ENCODE measurements around the gene MRPL43. TPM values are rescaled to one million over a fixed set of nuclear protein-coding genes. Genes with fewer than 3 reads are reported as not detected.

Gene MRPL43
- total RNA-seq, 1 donor from 2014 or later: 41.2 TPM

GRCh38 chr10:100998183-100998990, 11.1 kb upstream of the MRPL43 start:
- H3K9me3 ChIP-seq (ENCODE audit: control insufficient read depth in 3 of 3, low read length in 3 of 3): no peaks in the 10 kb centered on the region
- peaks cover 42 to 58% (median 47%) of the 10 kb centered on the region in 3 donors for H3K4me1 ChIP-seq (ENCODE audit: control insufficient read depth in 3 of 3, insufficient read depth in 3 of 3, low read length in 3 of 3)
- peaks cover 16% of the 10 kb centered on the region in 3 donors for H3K36me3 ChIP-seq (ENCODE audit: control insufficient read depth in 3 of 3, insufficient read depth in 3 of 3, low read length in 3 of 3)
- peak overlapping the region; percentile 95 for H3K27ac ChIP-seq (ENCODE audit: low read depth, low read length)
- peak overlapping the region; percentile 86 to 98 (median 87) for H3K9ac ChIP-seq (ENCODE audit: low read depth in 1 of 3, low read length in 3 of 3)
- peak overlapping the region; percentile 72 to 86 (median 84) for H3K4me3 ChIP-seq (ENCODE audit: low read length in 3 of 3)
- no peaks in the 10 kb centered on the region for H3K27me3 ChIP-seq (ENCODE audit: control insufficient read depth in 3 of 3, insufficient read depth in 3 of 3, low read length in 3 of 3)

GRCh38 chr10:100997360-100998182, 10.3 kb upstream of the MRPL43 start:
- H3K36me3 ChIP-seq (ENCODE audit: control insufficient read depth in 3 of 3, insufficient read depth in 3 of 3, low read length in 3 of 3): peaks cover 10 to 13% (median 11%) of the 10 kb centered on the region in 3 donors
- peak overlapping the region; percentile 86 to 98 (median 87) for H3K9ac ChIP-seq (ENCODE audit: low read depth in 1 of 3, low read length in 3 of 3)
- peak overlapping the region; percentile 72 to 86 (median 84) for H3K4me3 ChIP-seq (ENCODE audit: low read length in 3 of 3)
- no peaks in the 10 kb centered on the region for H3K27me3 ChIP-seq (ENCODE audit: control insufficient read depth in 3 of 3, insufficient read depth in 3 of 3, low read length in 3 of 3)
- H3K4me1 ChIP-seq (ENCODE audit: control insufficient read depth in 3 of 3, insufficient read depth in 3 of 3, low read length in 3 of 3): peaks cover 34 to 51% (median 39%) of the 10 kb centered on the region in 3 donors
- peak overlapping the region; percentile 95 for H3K27ac ChIP-seq (ENCODE audit: low read depth, low read length)
- no peaks in the 10 kb centered on the region for H3K9me3 ChIP-seq (ENCODE audit: control insufficient read depth in 3 of 3, low read length in 3 of 3)

- H3K36me3 ChIP-seq (ENCODE audit: control insufficient read depth in 3 of 3, insufficient read depth in 3 of 3, low read length in 3 of 3): peaks cover 8 to 12% (median 10%) of the 10 kb centered on the region in 3 donors
- H3K9me3 ChIP-seq (ENCODE audit: control insufficient read depth in 3 of 3, low read length in 3 of 3): no peaks in the 10 kb centered on the region
- peak overlapping the region; percentile 72 to 86 (median 84) for H3K4me3 ChIP-seq (ENCODE audit: low read length in 3 of 3)
- H3K4me1 ChIP-seq (ENCODE audit: control insufficient read depth in 3 of 3, insufficient read depth in 3 of 3, low read length in 3 of 3): peaks cover 27 to 43% (median 32%) of the 10 kb centered on the region in 3 donors
- H3K9ac ChIP-seq (ENCODE audit: low read depth in 1 of 3, low read length in 3 of 3): peak overlapping the region; percentile 86 to 98 (median 87)
- peak overlapping the region; percentile 95 for H3K27ac ChIP-seq (ENCODE audit: low read depth, low read length)
- no peaks in the 10 kb centered on the region for H3K27me3 ChIP-seq (ENCODE audit: control insufficient read depth in 3 of 3, insufficient read depth in 3 of 3, low read length in 3 of 3)
Measured at GRCh38 chr10:100996678-100997359, 9.5 kb upstream of the MRPL43 start.

- Histone ChIP-seq H3K9ac (ENCODE audit: low read depth in 1 of 3, low read length in 3 of 3) (no peak overlapping the region), H3K27ac (ENCODE audit: low read depth, low read length) (no peak overlapping the region), H3K27me3 (ENCODE audit: control insufficient read depth in 3 of 3, insufficient read depth in 3 of 3, low read length in 3 of 3) (no peaks in the 10 kb centered on the region), H3K4me3 (ENCODE audit: low read length in 3 of 3) (no peak overlapping the region), H3K9me3 (ENCODE audit: control insufficient read depth in 3 of 3, low read length in 3 of 3) (no peaks in the 10 kb centered on the region), H3K36me3 (ENCODE audit: control insufficient read depth in 3 of 3, insufficient read depth in 3 of 3, low read length in 3 of 3) (peaks cover 21 to 26% (median 24%) of the 10 kb centered on the region in 3 donors), H3K4me1 (ENCODE audit: control insufficient read depth in 3 of 3, insufficient read depth in 3 of 3, low read length in 3 of 3) (peaks cover 15 to 31% (median 22%) of the 10 kb centered on the region in 3 donors)
Measured at GRCh38 chr10:100995181-100995580, 7.9 kb upstream of the MRPL43 start.

GRCh38 chr10:100993986-100994708, 6.8 kb upstream of the MRPL43 start:
- Histone ChIP-seq H3K9ac (ENCODE audit: low read depth in 1 of 3, low read length in 3 of 3) (peak overlapping the region in 1 of 3 donors; percentile 25), H3K4me3 (ENCODE audit: low read length in 3 of 3) (no peak overlapping the region), H3K36me3 (ENCODE audit: control insufficient read depth in 3 of 3, insufficient read depth in 3 of 3, low read length in 3 of 3) (peaks cover 26 to 34% (median 34%) of the 10 kb centered on the region in 3 donors), H3K27ac (ENCODE audit: low read depth, low read length) (no peak overlapping the region), H3K9me3 (ENCODE audit: control insufficient read depth in 3 of 3, low read length in 3 of 3) (no peaks in the 10 kb centered on the region), H3K4me1 (ENCODE audit: control insufficient read depth in 3 of 3, insufficient read depth in 3 of 3, low read length in 3 of 3) (peaks cover 15 to 37% (median 28%) of the 10 kb centered on the region in 3 donors), H3K27me3 (ENCODE audit: control insufficient read depth in 3 of 3, insufficient read depth in 3 of 3, low read length in 3 of 3) (no peaks in the 10 kb centered on the region)

GRCh38 chr10:100989088-100989487, 1.8 kb upstream of the MRPL43 start:
- Histone ChIP-seq H3K36me3 (ENCODE audit: control insufficient read depth in 3 of 3, insufficient read depth in 3 of 3, low read length in 3 of 3) (peaks cover 47 to 49% (median 49%) of the 10 kb centered on the region in 3 donors), H3K27ac (ENCODE audit: low read depth, low read length) (no peak overlapping the region), H3K4me3 (ENCODE audit: low read length in 3 of 3) (no peak overlapping the region), H3K9ac (ENCODE audit: low read depth in 1 of 3, low read length in 3 of 3) (peak overlapping the region in 1 of 3 donors; percentile 23), H3K9me3 (ENCODE audit: control insufficient read depth in 3 of 3, low read length in 3 of 3) (no peaks in the 10 kb centered on the region), H3K4me1 (ENCODE audit: control insufficient read depth in 3 of 3, insufficient read depth in 3 of 3, low read length in 3 of 3) (peaks cover 27 to 54% (median 36%) of the 10 kb centered on the region in 3 donors), H3K27me3 (ENCODE audit: control insufficient read depth in 3 of 3, insufficient read depth in 3 of 3, low read length in 3 of 3) (no peaks in the 10 kb centered on the region)

- Histone ChIP-seq H3K4me1 (ENCODE audit: control insufficient read depth in 3 of 3, insufficient read depth in 3 of 3, low read length in 3 of 3) (peaks cover 27 to 56% (median 36%) of the 10 kb centered on the region in 3 donors), H3K9ac (ENCODE audit: low read depth in 1 of 3, low read length in 3 of 3) (peak overlapping the region in 2 of 3 donors; percentile 14 to 98), H3K27ac (ENCODE audit: low read depth, low read length) (no peak overlapping the region), H3K36me3 (ENCODE audit: control insufficient read depth in 3 of 3, insufficient read depth in 3 of 3, low read length in 3 of 3) (peaks cover 44 to 45% (median 45%) of the 10 kb centered on the region in 3 donors), H3K4me3 (ENCODE audit: low read length in 3 of 3) (peak overlapping the region; percentile 95 to 100 (median 97)), H3K9me3 (ENCODE audit: control insufficient read depth in 3 of 3, low read length in 3 of 3) (no peaks in the 10 kb centered on the region), H3K27me3 (ENCODE audit: control insufficient read depth in 3 of 3, insufficient read depth in 3 of 3, low read length in 3 of 3) (no peaks in the 10 kb centered on the region)
Measured at GRCh38 chr10:100988166-100988565, 869 bp upstream of the MRPL43 start.

- Histone ChIP-seq H3K4me3 (ENCODE audit: low read length in 3 of 3) (peak overlapping the region; percentile 95 to 100 (median 97)), H3K27ac (ENCODE audit: low read depth, low read length) (peak overlapping the region; percentile 75), H3K4me1 (ENCODE audit: control insufficient read depth in 3 of 3, insufficient read depth in 3 of 3, low read length in 3 of 3) (peaks cover 27 to 58% (median 38%) of the 10 kb centered on the region in 3 donors), H3K36me3 (ENCODE audit: control insufficient read depth in 3 of 3, insufficient read depth in 3 of 3, low read length in 3 of 3) (peaks cover 46 to 49% (median 49%) of the 10 kb centered on the region in 3 donors), H3K9me3 (ENCODE audit: control insufficient read depth in 3 of 3, low read length in 3 of 3) (no peaks in the 10 kb centered on the region), H3K27me3 (ENCODE audit: control insufficient read depth in 3 of 3, insufficient read depth in 3 of 3, low read length in 3 of 3) (no peaks in the 10 kb centered on the region), H3K9ac (ENCODE audit: low read depth in 1 of 3, low read length in 3 of 3) (peak overlapping the region; percentile 90 to 98 (median 91))
Measured at GRCh38 chr10:100987685-100988049, 370 bp upstream of the MRPL43 start.

GRCh38 chr10:100986623-100986951, 710 bp downstream of the MRPL43 start:
- no peaks in the 10 kb centered on the region for H3K27me3 ChIP-seq (ENCODE audit: control insufficient read depth in 3 of 3, insufficient read depth in 3 of 3, low read length in 3 of 3)
- peak overlapping the region; percentile 75 for H3K27ac ChIP-seq (ENCODE audit: low read depth, low read length)
- peaks cover 27 to 58% (median 38%) of the 10 kb centered on the region in 3 donors for H3K4me1 ChIP-seq (ENCODE audit: control insufficient read depth in 3 of 3, insufficient read depth in 3 of 3, low read length in 3 of 3)
- peak overlapping the region; percentile 90 to 98 (median 91) for H3K9ac ChIP-seq (ENCODE audit: low read depth in 1 of 3, low read length in 3 of 3)
- no peaks in the 10 kb centered on the region for H3K9me3 ChIP-seq (ENCODE audit: control insufficient read depth in 3 of 3, low read length in 3 of 3)
- H3K36me3 ChIP-seq (ENCODE audit: control insufficient read depth in 3 of 3, insufficient read depth in 3 of 3, low read length in 3 of 3): peaks cover 46 to 54% (median 50%) of the 10 kb centered on the region in 3 donors
- H3K4me3 ChIP-seq (ENCODE audit: low read length in 3 of 3): peak overlapping the region; percentile 95 to 100 (median 97)

All from skeletal muscle tissue (tissue), 4 donors.